Liver (tissue), 9 donors: ENCODE data around the gene KRTAP9-2. TPM values are rescaled to one million over a fixed set of nuclear protein-coding genes. Genes with fewer than 3 reads are reported as not detected.

ENCODE experiments used
- DNase-seq: peaks from one replicate; pipeline ENCODE4 v3.0.0-alpha.2; 2017; ENCODE audit warnings: low spot score
- H3K27ac ChIP-seq, 2 donors: one replicate each; pipeline ENCODE4 v1.7.0; 2013; ENCODE audit warnings: inconsistent platforms in 2 of 2, low read length in 2 of 2, control low read depth in 1 of 2, low read depth in 1 of 2, mild to moderate bottlenecking in 1 of 2
- H3K27me3 ChIP-seq, 4 donors: one replicate each; pipeline versions ENCODE4 v1.6.1 to v1.7.0; 2013; ENCODE audit warnings: low read length in 3 of 4, inconsistent platforms in 1 of 4, mild to moderate bottlenecking in 1 of 4, moderate library complexity in 1 of 4; ENCODE audit not compliant: control insufficient read depth in 4 of 4, insufficient read depth in 4 of 4
- H3K36me3 ChIP-seq, 4 donors: one replicate each; pipeline versions ENCODE4 v1.6.1 to v1.7.0; 2013; ENCODE audit warnings: low read length in 3 of 4, mild to moderate bottlenecking in 3 of 4, low read depth in 1 of 4, moderate library complexity in 1 of 4; ENCODE audit not compliant: control insufficient read depth in 4 of 4, insufficient read depth in 3 of 4
- H3K4me1 ChIP-seq, 4 donors: one replicate each; pipeline versions ENCODE4 v1.6.1 to v1.7.0; 2013; ENCODE audit warnings: low read length in 3 of 4, mild to moderate bottlenecking in 3 of 4, moderate library complexity in 1 of 4; ENCODE audit not compliant: control insufficient read depth in 4 of 4, insufficient read depth in 4 of 4
- H3K4me3 ChIP-seq, 3 donors: one replicate each; pipeline versions ENCODE4 v1.6.1 to v1.7.0; 2013; ENCODE audit warnings: low read length in 3 of 3, control low read depth in 1 of 3, low read depth in 1 of 3, mild to moderate bottlenecking in 1 of 3
- H3K9ac ChIP-seq, 2 donors: one replicate each; pipeline ENCODE4 v1.7.0; 2013; ENCODE audit warnings: low read length in 2 of 2, mild to moderate bottlenecking in 2 of 2, moderate library complexity in 2 of 2, control low read depth in 1 of 2, low read depth in 1 of 2
- H3K9me3 ChIP-seq, 4 donors: one replicate each; pipeline versions ENCODE4 v1.6.1 to v1.7.0; 2013; ENCODE audit warnings: low read length in 3 of 4; ENCODE audit not compliant: control insufficient read depth in 4 of 4
- CTCF ChIP-seq: fragments of 150-350 bp; IDR thresholded peaks from 2 replicates; pipeline ENCODE4 v1.5.1; 2017; ENCODE audit warnings: improper control_type of control experiment, low read depth, low read length; ENCODE audit not compliant: missing input control
- EGR1 ChIP-seq, 2 donors: IDR thresholded peaks; 2 replicates each; pipeline ENCODE4 v1.6.1; 2016 to 2018; ENCODE audit warnings: antibody characterized with exemption in 2 of 2, low read depth in 2 of 2
- FOXA2 ChIP-seq: IDR thresholded peaks from 2 replicates; pipeline ENCODE4 v1.6.1; 2016; ENCODE audit warnings: antibody characterized with exemption
- GABPA ChIP-seq, 2 donors: IDR thresholded peaks in 1 of 2; conservative IDR thresholded peaks in 1 of 2; 2 replicates each; pipeline ENCODE4 v1.6.1; 2016; ENCODE audit warnings: antibody characterized with exemption in 2 of 2, mild to moderate bottlenecking in 1 of 2, moderate library complexity in 1 of 2
- HNF4A ChIP-seq, 2 donors: conservative IDR thresholded peaks; 2 replicates each; pipeline ENCODE4 v1.6.1; 2016; ENCODE audit warnings: antibody characterized with exemption in 2 of 2, mild to moderate bottlenecking in 2 of 2
- HNF4G ChIP-seq: IDR thresholded peaks from 2 replicates; pipeline ENCODE4 v1.6.1; 2016; ENCODE audit warnings: antibody characterized with exemption
- MAX ChIP-seq: IDR thresholded peaks from 2 replicates; pipeline ENCODE4 v1.6.1; 2016; ENCODE audit warnings: antibody characterized with exemption
- NR2F2 ChIP-seq: IDR thresholded peaks from 2 replicates; pipeline ENCODE4 v1.6.1; 2016; ENCODE audit warnings: antibody characterized with exemption
- RAD21 ChIP-seq, 2 donors: IDR thresholded peaks; 2 replicates each; pipeline ENCODE4 v1.6.1; 2016; ENCODE audit warnings: antibody characterized with exemption in 2 of 2, mild to moderate bottlenecking in 2 of 2
- RXRA ChIP-seq, 2 donors: IDR thresholded peaks; 2 replicates each; pipeline ENCODE4 v1.6.1; 2017 to 2018; ENCODE audit warnings: antibody characterized with exemption in 2 of 2, mild to moderate bottlenecking in 1 of 2
- SP1 ChIP-seq: IDR thresholded peaks from 2 replicates; pipeline ENCODE4 v1.6.1; 2018; ENCODE audit warnings: antibody characterized with exemption, mild to moderate bottlenecking
- TAF1 ChIP-seq: conservative IDR thresholded peaks from 2 replicates; pipeline ENCODE4 v1.6.1; 2016; ENCODE audit warnings: antibody characterized with exemption, mild to moderate bottlenecking
- YY1 ChIP-seq: IDR thresholded peaks from 2 replicates; pipeline ENCODE4 v1.6.1; 2016; ENCODE audit warnings: antibody characterized with exemption, mild to moderate bottlenecking
- WGBS: extraction: QIAGEN DNeasy Blood & Tissue Kit; methylation state at CpG from one replicate; pipeline ENCODE4 v1.1.7; 2013; 5-methylcytosine and 5-hydroxymethylcytosine counted together
- polyA plus RNA-seq, 2 donors: library from polyadenylated mRNA; stranded (reverse) in 1 of 2; unstranded in 1 of 2; fragments of 200-250 nt in 1 of 2; fragments of >200 nt in 1 of 2; fragmentation: Nextera tagmentation in 1 of 2; extraction: Ambion mirVana in 1 of 2; gene quantifications; one replicate each; pipeline versions ENCODE4 v1.2.1 to v1.2.3, GENCODE V29; 2013 to 2015
- total RNA-seq, 2 donors: library from RNA; depleted of rRNA; stranded (reverse); fragments of >200 nt; gene quantifications; one replicate each; pipeline ENCODE4 v1.2.3, GENCODE V29; 2014
- TF ChIP-seq, protein P1 (sequence below): IDR thresholded peaks from 2 replicates; pipeline ENCODE4 v1.6.1; 2016; ENCODE audit warnings: antibody characterized with exemption
- TF ChIP-seq, protein P2 (sequence below): IDR thresholded peaks from 2 replicates; pipeline ENCODE4 v1.6.1; 2016; ENCODE audit warnings: antibody characterized with exemption
- TF ChIP-seq, protein P3 (sequence below): IDR thresholded peaks from 2 replicates; pipeline ENCODE4 v1.6.1; 2016; ENCODE audit warnings: antibody characterized with exemption, mild to moderate bottlenecking
- donor health status: healthy.
- donor health status: healthy.
- donor health status: healthy.
- donor health status: healthy.
- donor health status: healthy.

Gene KRTAP9-2
- total and polyA plus RNA-seq, 4 donors = not detected

GRCh38 chr17:41199421-41200078, 26.9 kb upstream of the KRTAP9-2 start:
- Histone ChIP-seq H3K9ac (no peak overlapping the region), H3K27ac (no peak overlapping the region), H3K36me3 (no peaks in the 10 kb centered on the region), H3K9me3 (no peaks in the 10 kb centered on the region), H3K4me1 (no peaks in the 10 kb centered on the region), H3K4me3 (no peak overlapping the region), H3K27me3 (no peaks in the 10 kb centered on the region)
- TF ChIP-seq, protein P1, sequence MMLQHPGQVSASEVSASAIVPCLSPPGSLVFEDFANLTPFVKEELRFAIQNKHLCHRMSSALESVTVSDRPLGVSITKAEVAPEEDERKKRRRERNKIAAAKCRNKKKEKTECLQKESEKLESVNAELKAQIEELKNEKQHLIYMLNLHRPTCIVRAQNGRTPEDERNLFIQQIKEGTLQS = no peak
- no peak for TF ChIP-seq FOXA2
- TF ChIP-seq EGR1 (IDR thresholded peaks at IDR 0.05; ENCODE audit: low read depth in 2 of 2) = no peak
- no peak for TF ChIP-seq RAD21 (IDR thresholded peaks at IDR 0.05)
- TF ChIP-seq GABPA (IDR thresholded peaks at IDR 0.05 in 1 of 2, conservative IDR thresholded peaks at IDR 0.05 in 1 of 2) = no peak
- TF ChIP-seq, protein P2, sequence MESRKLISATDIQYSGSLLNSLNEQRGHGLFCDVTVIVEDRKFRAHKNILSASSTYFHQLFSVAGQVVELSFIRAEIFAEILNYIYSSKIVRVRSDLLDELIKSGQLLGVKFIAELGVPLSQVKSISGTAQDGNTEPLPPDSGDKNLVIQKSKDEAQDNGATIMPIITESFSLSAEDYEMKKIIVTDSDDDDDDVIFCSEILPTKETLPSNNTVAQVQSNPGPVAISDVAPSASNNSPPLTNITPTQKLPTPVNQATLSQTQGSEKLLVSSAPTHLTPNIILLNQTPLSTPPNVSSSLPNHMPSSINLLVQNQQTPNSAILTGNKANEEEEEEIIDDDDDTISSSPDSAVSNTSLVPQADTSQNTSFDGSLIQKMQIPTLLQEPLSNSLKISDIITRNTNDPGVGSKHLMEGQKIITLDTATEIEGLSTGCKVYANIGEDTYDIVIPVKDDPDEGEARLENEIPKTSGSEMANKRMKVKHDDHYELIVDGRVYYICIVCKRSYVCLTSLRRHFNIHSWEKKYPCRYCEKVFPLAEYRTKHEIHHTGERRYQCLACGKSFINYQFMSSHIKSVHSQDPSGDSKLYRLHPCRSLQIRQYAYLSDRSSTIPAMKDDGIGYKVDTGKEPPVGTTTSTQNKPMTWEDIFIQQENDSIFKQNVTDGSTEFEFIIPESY = no peak
- TF ChIP-seq RXRA (IDR thresholded peaks at IDR 0.05) = no peak
- TF ChIP-seq, protein P3, sequence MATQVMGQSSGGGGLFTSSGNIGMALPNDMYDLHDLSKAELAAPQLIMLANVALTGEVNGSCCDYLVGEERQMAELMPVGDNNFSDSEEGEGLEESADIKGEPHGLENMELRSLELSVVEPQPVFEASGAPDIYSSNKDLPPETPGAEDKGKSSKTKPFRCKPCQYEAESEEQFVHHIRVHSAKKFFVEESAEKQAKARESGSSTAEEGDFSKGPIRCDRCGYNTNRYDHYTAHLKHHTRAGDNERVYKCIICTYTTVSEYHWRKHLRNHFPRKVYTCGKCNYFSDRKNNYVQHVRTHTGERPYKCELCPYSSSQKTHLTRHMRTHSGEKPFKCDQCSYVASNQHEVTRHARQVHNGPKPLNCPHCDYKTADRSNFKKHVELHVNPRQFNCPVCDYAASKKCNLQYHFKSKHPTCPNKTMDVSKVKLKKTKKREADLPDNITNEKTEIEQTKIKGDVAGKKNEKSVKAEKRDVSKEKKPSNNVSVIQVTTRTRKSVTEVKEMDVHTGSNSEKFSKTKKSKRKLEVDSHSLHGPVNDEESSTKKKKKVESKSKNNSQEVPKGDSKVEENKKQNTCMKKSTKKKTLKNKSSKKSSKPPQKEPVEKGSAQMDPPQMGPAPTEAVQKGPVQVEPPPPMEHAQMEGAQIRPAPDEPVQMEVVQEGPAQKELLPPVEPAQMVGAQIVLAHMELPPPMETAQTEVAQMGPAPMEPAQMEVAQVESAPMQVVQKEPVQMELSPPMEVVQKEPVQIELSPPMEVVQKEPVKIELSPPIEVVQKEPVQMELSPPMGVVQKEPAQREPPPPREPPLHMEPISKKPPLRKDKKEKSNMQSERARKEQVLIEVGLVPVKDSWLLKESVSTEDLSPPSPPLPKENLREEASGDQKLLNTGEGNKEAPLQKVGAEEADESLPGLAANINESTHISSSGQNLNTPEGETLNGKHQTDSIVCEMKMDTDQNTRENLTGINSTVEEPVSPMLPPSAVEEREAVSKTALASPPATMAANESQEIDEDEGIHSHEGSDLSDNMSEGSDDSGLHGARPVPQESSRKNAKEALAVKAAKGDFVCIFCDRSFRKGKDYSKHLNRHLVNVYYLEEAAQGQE = no peak
- no peak for TF ChIP-seq TAF1
- no peak for TF ChIP-seq NR2F2
- no peak for TF ChIP-seq HNF4G
- TF ChIP-seq HNF4A (conservative IDR thresholded peaks at IDR 0.05) = no peak
- TF ChIP-seq SP1 = no peak
- WGBS = 61% methylated on average over 5 of the region's 5 CpGs
- no peak for DNase-seq

- H3K4me1 ChIP-seq = no peaks in the 10 kb centered on the region
- TF ChIP-seq MAX (no peak), CTCF (no peak), RAD21 (IDR thresholded peaks at IDR 0.05) (no peak), YY1 (no peak), NR2F2 (no peak)
- TF ChIP-seq, protein P1 = no peak
- 56% methylated on average over 1 of the region's 1 CpG for WGBS
- H3K4me3 ChIP-seq = no peak overlapping the region
- peaks cover 0 to 4% (median 0%) of the 10 kb centered on the region in 4 donors for H3K9me3 ChIP-seq
- no peak overlapping the region for H3K27ac ChIP-seq
- H3K9ac ChIP-seq = no peak overlapping the region
- DNase-seq = no peak
- H3K27me3 ChIP-seq = peaks cover 0 to 3% (median 0%) of the 10 kb centered on the region in 4 donors
- H3K36me3 ChIP-seq = no peaks in the 10 kb centered on the region
Observed at GRCh38 chr17:41211845-41212466, 14.5 kb upstream of the KRTAP9-2 start.
